ENCODE data around the gene SPP1.
"Not testable (repeated sequence)": the region's sequence is repeated elsewhere in the genome, so short reads cannot be mapped to it uniquely, and the experiment has no call there.

The SPP1 gene

GRCh38 chr4:87975466-87975865 lies at the start of gene SPP1:
SPP1 (plus strand) TSS chr4:87975714; CDS start chr4:87976896, 1,182 bp downstream.
- no peak for DNase-seq (ENCODE audit: low read depth in 2 of 2)

GRCh38 chr4:87926554-87927098 lies 48.9 kb upstream of the SPP1 start:
- no peak for DNase-seq (ENCODE audit: low read depth in 2 of 2)

DNA sequence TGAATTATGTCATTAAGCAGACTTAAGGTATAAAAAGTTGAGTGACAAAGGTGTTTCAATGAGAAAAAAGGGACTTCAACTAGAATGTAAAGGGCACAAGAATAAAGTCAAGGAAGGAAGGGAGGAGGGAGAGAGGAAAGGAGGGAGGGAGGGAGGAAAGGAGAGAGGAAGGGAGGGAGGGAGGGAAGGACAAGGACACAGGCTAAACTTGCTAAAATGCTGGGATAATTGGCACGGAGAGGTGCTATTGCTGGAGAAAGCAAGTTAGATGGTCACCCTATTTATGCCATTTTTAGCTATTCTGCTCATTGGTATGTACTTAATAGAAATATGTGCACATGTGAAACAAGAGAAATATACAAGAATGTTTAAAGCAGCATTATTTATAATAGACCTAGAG lies 44.9 kb upstream of the SPP1 start:
- DNase-seq (ENCODE audit: low read depth in 2 of 2) = no peak

DNA sequence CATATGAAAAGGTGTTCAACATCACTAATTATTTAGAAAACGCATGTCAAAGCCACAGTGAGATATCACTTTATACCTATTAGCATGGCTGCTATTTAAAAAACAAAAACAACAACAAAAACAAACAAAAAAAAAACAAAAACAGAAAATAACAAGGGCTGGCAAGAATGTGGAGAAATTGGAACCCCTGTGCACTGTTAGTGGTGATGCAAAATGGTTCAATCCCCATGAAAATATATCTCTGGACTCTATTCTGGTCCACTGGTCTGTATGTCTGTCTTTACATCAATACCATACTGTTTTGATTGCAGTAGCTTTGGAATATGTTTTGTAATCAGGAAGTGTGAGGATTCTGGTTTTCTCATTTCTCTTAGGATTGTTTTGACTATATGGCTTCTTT lies 43.6 kb upstream of the SPP1 start:
- DNase-seq (ENCODE audit: low read depth in 2 of 2) = no peak

DNA sequence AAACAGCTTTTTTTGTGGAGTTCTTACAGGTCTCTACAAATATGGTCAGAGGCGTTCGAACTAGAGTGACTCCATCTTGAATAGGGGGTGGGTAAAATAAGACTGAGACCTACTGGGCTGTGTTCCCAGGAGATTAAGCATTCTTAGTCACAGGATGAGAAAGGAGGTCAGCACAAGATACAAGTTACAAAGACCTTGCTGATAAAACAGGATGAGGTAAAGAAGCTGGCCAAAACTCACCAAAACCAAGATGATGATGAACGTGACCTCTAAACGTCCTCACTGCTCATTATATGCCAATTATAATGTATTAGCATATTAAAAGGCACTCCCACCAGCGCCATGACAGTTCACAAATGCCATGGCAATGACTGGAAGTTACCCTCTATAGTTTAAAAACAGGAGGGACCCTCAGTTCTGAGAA lies 42.8 kb upstream of the SPP1 start:
- DNase-seq (ENCODE audit: low read depth in 2 of 2) = no peak

DNA sequence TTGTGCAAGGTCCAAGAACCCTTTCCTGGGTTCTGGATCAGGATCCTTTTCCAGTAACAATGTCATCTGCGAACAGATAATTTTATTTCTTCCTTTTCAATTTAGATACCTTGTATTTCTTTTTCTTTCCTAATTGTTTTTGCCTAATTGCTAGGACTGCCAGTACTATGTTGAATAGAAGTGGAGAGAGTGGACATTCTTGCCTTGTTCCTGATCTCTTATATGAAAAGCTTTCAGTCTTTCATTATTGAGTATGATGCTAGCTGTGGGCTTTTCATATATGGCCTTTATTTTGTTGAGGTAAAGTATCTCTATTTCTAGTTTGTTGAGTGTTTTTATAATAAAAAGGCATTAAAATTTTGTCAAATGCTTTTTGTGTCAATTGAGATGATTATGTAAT lies 42.2 kb upstream of the SPP1 start:
- DNase-seq (ENCODE audit: low read depth in 2 of 2) = no peak

- DNase-seq (ENCODE audit: low read depth in 2 of 2) = no peak
Measured at GRCh38 chr4:87934157-87934704, 41.3 kb upstream of the SPP1 start.

- no peak for DNase-seq (ENCODE audit: low read depth in 2 of 2)
Measured at GRCh38 chr4:87934973-87935372, 40.5 kb upstream of the SPP1 start.

- DNase-seq (ENCODE audit: low read depth in 2 of 2) = not testable (repeated sequence)
Measured at GRCh38 chr4:87935954-87936353, 39.6 kb upstream of the SPP1 start.

DNA sequence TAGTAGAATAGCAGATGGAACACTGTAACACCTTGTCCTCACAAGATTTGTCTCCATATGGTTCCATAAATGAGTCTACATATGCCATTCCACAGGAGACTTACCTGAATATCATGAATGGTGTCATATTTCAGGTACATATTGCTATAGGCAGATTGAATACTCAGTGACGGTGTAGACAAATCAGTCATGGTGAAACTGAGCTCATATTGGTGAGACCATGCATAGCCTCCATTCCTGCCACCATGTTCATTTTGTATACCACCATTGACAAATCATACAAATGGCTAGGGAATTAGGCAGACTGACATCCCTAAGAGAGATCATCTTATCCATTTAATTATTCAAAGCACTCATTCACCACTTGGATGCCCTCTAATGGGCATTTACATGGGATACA lies 38.0 kb upstream of the SPP1 start:
- DNase-seq (ENCODE audit: low read depth in 2 of 2) = no peak

GRCh38 chr4:87938746-87939145 lies 36.8 kb upstream of the SPP1 start:
- DNase-seq (ENCODE audit: low read depth in 2 of 2) = no peak

DNA sequence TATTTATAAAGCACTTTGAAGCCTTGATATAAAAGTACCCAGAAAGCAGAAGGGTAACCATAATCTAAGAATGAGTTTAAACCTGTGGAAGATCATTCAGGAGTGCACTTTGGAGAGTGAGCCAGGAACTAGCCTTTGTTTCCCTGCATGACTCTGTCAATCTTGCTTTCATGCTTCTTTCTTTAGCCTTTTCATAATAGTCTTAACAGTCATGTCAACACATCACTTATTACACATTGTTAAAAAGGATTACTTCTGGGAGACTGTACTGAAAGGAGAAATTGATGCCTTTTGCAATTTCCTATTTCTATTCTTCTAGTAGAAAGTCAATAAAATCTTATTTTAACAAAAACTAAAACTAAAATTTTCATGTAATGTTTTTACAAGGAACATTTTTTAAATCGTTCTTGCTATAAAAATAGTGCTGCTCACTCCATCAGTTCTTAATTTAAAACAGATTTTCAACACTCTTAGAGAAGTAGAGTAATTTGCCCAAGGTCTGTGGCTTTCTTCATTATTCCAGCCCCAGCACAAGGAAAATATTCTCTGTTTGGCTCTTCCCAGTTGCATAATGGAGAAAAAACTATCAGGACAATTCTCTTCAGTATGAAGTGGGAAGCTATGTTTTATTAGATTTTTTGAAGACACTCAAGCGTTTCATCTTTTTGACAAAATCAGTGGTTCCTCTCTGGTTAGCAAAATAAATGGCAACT lies 35.4 kb upstream of the SPP1 start:
- DNase-seq (ENCODE audit: low read depth in 2 of 2) = no peak

DNA sequence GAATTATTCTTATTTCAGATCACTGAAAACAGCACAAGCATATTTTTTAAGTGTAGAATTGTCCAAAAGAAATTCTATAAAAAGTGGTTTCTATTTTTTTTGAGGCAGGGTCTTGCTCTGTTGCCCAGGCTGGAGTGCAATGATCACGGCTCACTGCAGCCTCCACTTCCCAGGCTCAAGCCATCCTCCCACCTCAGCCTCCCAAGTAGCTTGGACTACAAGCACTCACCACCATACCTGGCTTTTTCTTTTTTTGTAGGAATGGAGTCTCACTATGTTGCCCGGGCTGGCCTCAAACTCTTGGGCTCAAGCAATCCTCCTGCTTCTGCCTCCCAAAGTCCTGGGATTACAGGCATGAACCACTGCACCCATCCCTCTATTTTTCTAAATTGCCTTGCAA lies 34.7 kb upstream of the SPP1 start:
- DNase-seq (ENCODE audit: low read depth in 2 of 2) = not testable (repeated sequence)

DNA sequence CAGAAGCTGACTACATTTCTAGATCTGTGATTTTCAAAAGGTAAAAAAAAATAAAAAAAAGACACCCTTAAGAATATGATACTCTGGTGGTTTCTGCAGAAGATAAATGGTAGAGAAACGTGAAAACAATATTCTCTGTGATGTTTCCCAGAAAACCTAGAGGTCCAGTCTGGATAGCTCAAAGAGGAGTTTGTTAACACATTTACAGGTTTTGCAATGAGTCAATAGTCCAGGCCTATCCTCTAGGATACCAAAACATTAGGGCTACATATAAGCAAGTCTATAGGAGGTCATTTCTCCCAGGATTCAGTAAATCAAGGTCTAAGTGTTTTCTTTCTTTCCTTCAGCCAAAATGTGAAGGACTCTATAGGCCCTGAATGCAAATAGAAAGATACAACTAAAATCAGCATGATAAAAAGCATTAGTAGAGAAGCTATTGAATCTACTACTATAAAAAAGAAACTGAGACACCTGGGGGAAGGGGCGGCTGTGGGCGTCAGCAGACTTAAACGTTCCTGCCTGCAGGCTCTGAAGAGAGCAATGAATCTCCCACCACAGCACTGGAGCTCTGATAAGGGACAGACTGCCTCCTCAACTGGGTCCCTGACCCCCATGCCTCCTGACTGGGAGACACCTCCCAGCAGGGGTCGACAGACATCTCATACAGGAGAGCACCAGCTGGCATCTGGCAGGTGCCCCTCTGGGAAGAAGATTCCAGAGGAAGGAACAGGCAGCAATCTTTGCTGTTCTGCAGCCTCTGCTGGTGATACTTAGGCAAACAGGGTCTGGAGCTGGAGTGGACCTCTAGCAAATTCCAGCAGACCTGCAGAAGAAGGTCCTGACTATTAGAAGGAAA lies 33.7 kb upstream of the SPP1 start:
- no peak for DNase-seq (ENCODE audit: low read depth in 2 of 2)

GRCh38 chr4:87943660-87944149 lies 31.8 kb upstream of the SPP1 start:
- DNase-seq (ENCODE audit: low read depth in 2 of 2) = no peak

- no peak for DNase-seq (ENCODE audit: low read depth in 2 of 2)
Measured at GRCh38 chr4:87944967-87945366, 30.5 kb upstream of the SPP1 start.

DNA sequence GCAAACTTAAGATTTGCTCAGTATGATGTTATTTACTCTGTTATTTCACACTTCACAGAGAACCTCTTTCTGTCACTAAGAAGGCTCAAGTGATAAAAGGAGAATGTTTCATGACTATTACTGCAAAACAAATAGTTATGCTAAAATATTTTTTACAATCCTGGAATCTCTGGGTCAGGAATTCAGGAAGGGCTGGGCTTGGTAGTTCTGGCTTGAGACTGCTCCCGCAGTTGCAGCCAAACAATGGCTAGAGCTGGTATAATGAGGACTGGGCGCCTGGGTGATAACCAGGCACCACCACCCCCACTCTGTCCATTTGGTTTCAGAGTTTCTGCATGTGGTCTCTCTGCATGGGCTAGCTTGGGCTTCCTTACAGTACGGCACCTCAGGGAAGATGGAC lies 28.7 kb upstream of the SPP1 start:
- DNase-seq (ENCODE audit: low read depth in 2 of 2) = no peak

DNA sequence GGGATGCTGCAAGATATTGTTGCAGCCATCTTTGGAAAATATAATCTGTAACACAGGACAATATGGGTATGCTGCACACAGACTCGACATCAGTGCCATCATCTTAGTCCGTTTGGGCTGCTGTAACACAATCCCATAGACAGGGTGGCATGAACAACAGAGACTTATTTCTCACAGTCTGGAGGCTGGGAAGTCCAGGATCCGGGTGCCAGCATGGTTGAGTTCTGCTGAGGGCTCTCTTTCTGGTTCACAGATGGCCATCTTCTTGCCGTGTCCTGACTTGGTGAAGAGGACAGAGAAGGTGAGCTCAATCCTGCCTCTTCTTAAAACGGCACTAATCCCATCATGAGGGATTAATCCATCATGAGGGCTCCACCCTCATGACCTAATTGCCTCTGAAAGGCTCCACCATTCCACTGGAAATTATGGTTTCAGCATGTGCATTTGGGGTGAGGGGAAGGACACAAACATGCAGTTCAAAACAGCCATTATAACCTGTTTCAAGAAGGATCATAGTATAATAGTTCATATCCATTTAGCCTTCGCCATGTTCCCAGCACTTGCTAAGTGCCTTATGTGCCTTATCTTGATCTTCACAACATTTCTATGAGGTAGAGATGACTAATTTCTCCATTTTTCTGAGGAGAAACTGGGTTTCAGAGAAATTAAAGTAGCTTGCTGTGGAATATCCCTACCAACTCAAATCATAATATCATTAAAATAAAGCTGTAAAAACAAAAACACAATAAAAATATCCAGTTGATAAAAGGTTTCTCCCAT lies 27.9 kb upstream of the SPP1 start:
- DNase-seq (ENCODE audit: low read depth in 2 of 2) = no peak

DNA sequence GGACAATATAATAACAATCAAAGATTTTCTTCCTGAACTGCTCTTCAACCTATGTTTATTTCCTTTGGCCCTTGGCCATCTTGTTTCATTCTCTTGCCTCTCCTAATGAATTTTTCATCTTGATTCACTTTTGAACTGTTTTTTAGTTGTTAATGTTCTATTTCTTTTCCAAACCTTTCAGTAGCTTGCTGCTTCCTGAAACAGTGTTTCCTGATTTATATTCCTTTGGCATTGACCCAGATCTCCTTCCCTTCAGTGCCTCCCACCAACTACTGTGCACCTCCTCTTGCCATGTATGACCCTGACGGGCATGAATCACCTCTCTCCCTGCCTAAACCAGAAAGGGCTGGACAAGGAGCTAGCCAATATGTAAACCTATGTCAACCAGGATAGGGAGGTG lies 25.6 kb upstream of the SPP1 start:
- no peak for DNase-seq (ENCODE audit: low read depth in 2 of 2)

DNA sequence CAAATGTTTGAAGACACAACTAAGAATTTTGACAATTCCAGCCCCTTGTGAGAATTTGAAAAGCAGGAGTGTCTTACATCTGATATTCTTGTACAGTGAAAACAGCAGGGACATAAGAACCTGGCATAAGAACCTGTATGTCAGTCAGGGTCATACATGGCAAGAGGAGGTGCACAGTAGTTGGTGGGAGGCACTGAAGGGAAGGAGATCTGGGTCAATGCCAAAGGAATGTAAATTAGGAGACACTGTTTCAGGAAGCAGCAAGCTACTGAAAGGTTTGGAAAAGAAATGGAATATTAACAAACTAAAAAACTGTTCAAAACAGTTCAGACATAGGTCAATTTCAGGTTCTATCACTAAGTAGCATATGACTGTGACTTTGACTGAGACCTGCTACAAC lies 25.0 kb upstream of the SPP1 start:
- no peak for DNase-seq (ENCODE audit: low read depth in 2 of 2)

DNA sequence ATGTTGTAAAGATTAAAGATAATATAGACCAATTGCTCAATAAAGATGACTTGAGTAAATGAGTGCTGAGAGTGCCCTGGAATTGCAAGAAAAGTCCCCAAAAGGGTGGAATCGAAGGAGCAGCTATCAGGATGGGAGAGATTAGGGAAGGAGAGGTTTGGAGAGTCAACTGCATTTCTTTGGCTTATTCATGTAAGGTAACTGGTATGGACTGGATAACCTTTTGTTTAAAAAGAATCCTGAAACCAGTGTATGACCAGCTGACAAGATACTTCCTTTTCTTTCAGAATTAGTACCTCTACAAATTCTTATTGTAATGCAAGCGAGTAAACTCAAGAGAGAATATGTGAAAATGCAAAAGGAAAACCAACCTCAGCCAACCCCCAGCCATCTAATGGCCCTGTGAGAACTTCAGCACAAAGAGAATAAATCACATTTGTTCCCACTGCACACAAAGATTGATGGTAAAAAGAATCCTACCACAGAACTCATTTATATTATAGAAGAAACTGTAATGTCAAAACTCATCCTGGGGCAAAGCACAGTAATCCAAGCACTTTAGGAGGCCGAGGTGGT lies 24.5 kb upstream of the SPP1 start:
- DNase-seq (ENCODE audit: low read depth in 2 of 2) = no peak
